ENCODE data around the gene ABTB2. TPM values are rescaled to one million over a fixed set of nuclear protein-coding genes. Genes with fewer than 3 reads are reported as not detected.

The ABTB2 gene
- total RNA-seq, 1 experiment from 2014 or later, result 3.6 TPM

DNA sequence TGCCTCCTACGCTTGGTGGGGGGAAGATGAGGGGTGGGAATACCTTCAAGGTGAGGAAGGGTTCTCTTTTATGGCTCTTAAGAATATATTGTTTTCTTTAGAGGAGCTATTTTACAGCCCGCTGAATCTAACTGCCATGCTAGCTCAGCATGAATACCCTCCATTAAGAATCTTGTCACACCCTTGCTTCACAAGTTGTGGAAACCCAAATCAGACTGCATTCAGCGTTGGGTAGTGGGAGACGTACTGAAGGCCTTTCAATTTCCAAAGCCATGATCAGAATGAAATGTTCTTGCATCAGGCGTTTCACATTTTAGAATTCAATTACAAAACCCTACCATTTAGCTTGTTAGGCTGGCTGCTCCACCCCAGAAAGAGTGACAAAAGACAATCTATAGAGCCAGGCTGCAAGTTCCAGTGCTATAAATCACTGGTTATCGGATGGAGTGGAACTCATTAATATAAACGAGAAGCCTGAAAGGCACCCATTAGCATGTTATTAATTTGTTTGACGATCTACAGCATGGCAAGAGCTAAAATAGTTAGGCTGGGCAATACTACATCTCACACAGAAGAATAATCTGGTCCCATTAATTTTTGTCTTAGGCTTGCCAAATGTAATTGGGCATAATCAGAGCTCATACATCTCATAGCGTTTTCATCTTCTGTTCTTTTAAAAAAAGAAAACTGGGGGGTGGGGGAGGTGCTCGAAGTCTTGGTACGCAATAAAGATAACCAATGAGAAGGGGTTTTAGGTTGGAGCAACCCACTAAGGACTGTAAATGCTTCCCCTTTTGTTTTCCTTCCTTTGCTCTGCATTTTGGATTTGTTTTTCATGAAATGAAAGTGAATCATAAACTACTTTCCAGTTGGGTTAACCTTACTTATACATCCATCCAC, 57.5 kb downstream of the ABTB2 start:
- no peaks in the 10 kb centered on the region for H3K4me1 ChIP-seq
- ChIA-PET POLR2A (no interaction called here), CTCF (interaction anchor here (0.6 to 1.0 kb wide), 2 partner anchors 80 to 126 kb away, joined by 3 read pairs; no protein-coding TSS in a partner anchor)
- no TSS peak for BruUV-seq (replicated peaks)
- TF ChIP-seq, protein P1, sequence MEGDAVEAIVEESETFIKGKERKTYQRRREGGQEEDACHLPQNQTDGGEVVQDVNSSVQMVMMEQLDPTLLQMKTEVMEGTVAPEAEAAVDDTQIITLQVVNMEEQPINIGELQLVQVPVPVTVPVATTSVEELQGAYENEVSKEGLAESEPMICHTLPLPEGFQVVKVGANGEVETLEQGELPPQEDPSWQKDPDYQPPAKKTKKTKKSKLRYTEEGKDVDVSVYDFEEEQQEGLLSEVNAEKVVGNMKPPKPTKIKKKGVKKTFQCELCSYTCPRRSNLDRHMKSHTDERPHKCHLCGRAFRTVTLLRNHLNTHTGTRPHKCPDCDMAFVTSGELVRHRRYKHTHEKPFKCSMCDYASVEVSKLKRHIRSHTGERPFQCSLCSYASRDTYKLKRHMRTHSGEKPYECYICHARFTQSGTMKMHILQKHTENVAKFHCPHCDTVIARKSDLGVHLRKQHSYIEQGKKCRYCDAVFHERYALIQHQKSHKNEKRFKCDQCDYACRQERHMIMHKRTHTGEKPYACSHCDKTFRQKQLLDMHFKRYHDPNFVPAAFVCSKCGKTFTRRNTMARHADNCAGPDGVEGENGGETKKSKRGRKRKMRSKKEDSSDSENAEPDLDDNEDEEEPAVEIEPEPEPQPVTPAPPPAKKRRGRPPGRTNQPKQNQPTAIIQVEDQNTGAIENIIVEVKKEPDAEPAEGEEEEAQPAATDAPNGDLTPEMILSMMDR (IDR thresholded peaks at IDR 0.05; ENCODE audit: insufficient read depth in 1 of 2, low read depth in 1 of 2, low read length in 1 of 2, severe bottlenecking in 1 of 2, unreplicated experiment in 1 of 2), result no peak
- no peaks in the 10 kb centered on the region for H3K27me3 ChIP-seq (replicated peaks; ENCODE audit: control insufficient read depth, insufficient read depth, low read length)
- Mint-ChIP-seq H3K4me3 (ENCODE audit: unreplicated experiment) (no peak overlapping the region), H3K9me3 (ENCODE audit: unreplicated experiment) (no peaks in the 10 kb centered on the region), H3K27me3 (ENCODE audit: insufficient read depth, unreplicated experiment) (peaks cover 3% of the 10 kb centered on the region), H3K27ac (ENCODE audit: unreplicated experiment) (no peak overlapping the region), H3K4me1 (ENCODE audit: low read depth, unreplicated experiment) (no peaks in the 10 kb centered on the region), H3K36me3 (ENCODE audit: insufficient read depth, unreplicated experiment) (no peaks in the 10 kb centered on the region)
- no peaks in the 10 kb centered on the region for H3K36me3 ChIP-seq (ENCODE audit: control insufficient read depth, insufficient read depth, low read length)
- intact Hi-C loops (cut with micrococcal nuclease; ENCODE audit: unreplicated experiment), result loop anchor here (10.0 kb wide), 1 partner anchor 1465 kb away; no protein-coding TSS in a partner anchor
- no peaks in the 10 kb centered on the region for H3K9me3 ChIP-seq
- no peak overlapping the region for H3K4me3 ChIP-seq (ENCODE audit: low read depth, low read length)
- DNase-seq, result no peak

DNA sequence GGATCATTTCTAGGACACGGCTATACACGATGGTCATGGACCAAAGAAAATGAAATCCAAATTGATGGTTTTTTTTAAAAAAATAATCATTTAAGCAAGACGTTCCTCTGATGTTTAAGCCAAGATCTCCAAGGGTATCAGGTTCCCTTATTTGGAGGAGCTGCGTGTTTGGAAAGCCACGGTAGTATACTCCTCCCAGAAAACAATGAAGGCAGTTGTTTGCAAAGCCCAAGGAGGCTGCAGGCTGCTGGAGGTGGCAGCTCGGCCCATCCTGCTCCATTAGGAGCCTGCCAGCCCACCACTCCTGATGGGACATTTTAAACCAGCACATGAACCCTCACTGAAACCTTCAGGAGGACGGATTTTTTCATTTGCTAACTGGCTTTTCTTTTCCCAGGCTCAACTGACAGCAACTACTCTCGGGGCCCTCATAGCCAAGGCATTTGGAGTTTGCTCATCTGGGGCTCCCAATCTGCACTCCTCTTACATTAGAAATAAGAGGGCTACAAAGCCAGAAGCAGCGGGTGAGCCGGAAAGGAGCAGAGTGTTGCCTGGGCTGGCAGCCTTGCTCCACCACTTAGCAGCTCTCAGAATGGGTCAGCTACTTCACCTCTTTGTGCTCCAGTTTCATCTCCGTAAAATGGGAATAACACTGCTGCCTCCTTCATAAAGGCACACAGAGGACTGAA, 58.4 kb downstream of the ABTB2 start:
- CTCF ChIA-PET, result no interaction called here
- no peaks in the 10 kb centered on the region for H3K36me3 ChIP-seq (ENCODE audit: control insufficient read depth, insufficient read depth, low read length)
- H3K9me3 Mint-ChIP-seq (ENCODE audit: unreplicated experiment), result no peaks in the 10 kb centered on the region
- H3K27ac Mint-ChIP-seq (ENCODE audit: unreplicated experiment), result no peak overlapping the region
- POLR2A ChIA-PET, result no interaction called here
- no TSS peak for BruUV-seq (replicated peaks)
- no peaks in the 10 kb centered on the region for H3K36me3 Mint-ChIP-seq (ENCODE audit: insufficient read depth, unreplicated experiment)
- no peak for DNase-seq
- no peaks in the 10 kb centered on the region for H3K4me1 ChIP-seq
- H3K27me3 Mint-ChIP-seq (ENCODE audit: insufficient read depth, unreplicated experiment), result peaks cover 3% of the 10 kb centered on the region
- H3K4me3 Mint-ChIP-seq (ENCODE audit: unreplicated experiment), result no peak overlapping the region
- no peak overlapping the region for H3K4me3 ChIP-seq (ENCODE audit: low read depth, low read length)
- H3K27me3 ChIP-seq (replicated peaks; ENCODE audit: control insufficient read depth, insufficient read depth, low read length), result no peaks in the 10 kb centered on the region
- intact Hi-C loops (cut with micrococcal nuclease; ENCODE audit: unreplicated experiment), result no loop called here
- H3K4me1 Mint-ChIP-seq (ENCODE audit: low read depth, unreplicated experiment), result no peaks in the 10 kb centered on the region
- TF ChIP-seq, protein P1 (IDR thresholded peaks at IDR 0.05; ENCODE audit: insufficient read depth in 1 of 2, low read depth in 1 of 2, low read length in 1 of 2, severe bottlenecking in 1 of 2, unreplicated experiment in 1 of 2), result no peak
- no peaks in the 10 kb centered on the region for H3K9me3 ChIP-seq

DNA sequence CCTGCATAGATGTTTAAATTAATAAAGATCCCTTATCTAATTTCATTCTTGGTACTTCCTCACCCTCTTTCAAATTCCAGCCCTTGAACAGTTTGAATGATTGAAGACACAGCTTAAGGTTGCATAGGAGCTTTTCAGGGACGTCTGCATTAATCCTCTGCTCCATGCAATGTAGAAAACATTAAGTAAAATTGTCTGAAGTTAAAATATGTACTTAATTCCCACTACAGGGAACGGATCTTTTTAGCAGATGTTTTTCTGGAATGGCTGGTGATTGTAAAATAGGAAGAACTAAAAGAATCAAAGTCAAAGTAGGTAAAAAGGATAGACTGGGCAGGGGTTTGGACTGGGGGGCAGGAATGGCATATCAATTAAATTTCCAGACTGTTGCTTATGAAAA, 58.9 kb downstream of the ABTB2 start:
- ChIA-PET CTCF (no interaction called here), POLR2A (no interaction called here)
- intact Hi-C loops (cut with micrococcal nuclease; ENCODE audit: unreplicated experiment), result no loop called here
- H3K4me3 Mint-ChIP-seq (ENCODE audit: unreplicated experiment), result no peak overlapping the region
- TF ChIP-seq, protein P1 (IDR thresholded peaks at IDR 0.05; ENCODE audit: insufficient read depth in 1 of 2, low read depth in 1 of 2, low read length in 1 of 2, severe bottlenecking in 1 of 2, unreplicated experiment in 1 of 2), result no peak
- Histone ChIP-seq H3K4me3 (ENCODE audit: low read depth, low read length) (no peak overlapping the region), H3K36me3 (ENCODE audit: control insufficient read depth, insufficient read depth, low read length) (no peaks in the 10 kb centered on the region), H3K9me3 (no peaks in the 10 kb centered on the region), H3K27me3 (replicated peaks; ENCODE audit: control insufficient read depth, insufficient read depth, low read length) (no peaks in the 10 kb centered on the region), H3K4me1 (no peaks in the 10 kb centered on the region)
- no peaks in the 10 kb centered on the region for H3K36me3 Mint-ChIP-seq (ENCODE audit: insufficient read depth, unreplicated experiment)
- no TSS peak for BruUV-seq (replicated peaks)
- no peak for DNase-seq
- H3K9me3 Mint-ChIP-seq (ENCODE audit: unreplicated experiment), result no peaks in the 10 kb centered on the region
- H3K27me3 Mint-ChIP-seq (ENCODE audit: insufficient read depth, unreplicated experiment), result peaks cover 3% of the 10 kb centered on the region
- no peaks in the 10 kb centered on the region for H3K4me1 Mint-ChIP-seq (ENCODE audit: low read depth, unreplicated experiment)
- H3K27ac Mint-ChIP-seq (ENCODE audit: unreplicated experiment), result no peak overlapping the region

Measured in Caco-2 (cell line).